ENCODE measurements around the gene E2F2. TPM values are rescaled to one million over a fixed set of nuclear protein-coding genes. Genes with fewer than 3 reads are reported as not detected.

The E2F2 gene
- total and polyA plus RNA-seq, 2 of the 4 experiments (the other 2 are of a cell fraction), result 0.36 to 0.51 TPM

GRCh38 chr1:23533246-23534023 lies 2.4 kb upstream of the E2F2 start:
- Histone ChIP-seq H3K79me1 (ENCODE audit: low read depth in 1 of 2, low read length in 2 of 2) (0 out of 4 replicates have a peak, but pooled peaks cover 0 to 7% of the 10 kb centered on the region in 2 experiments), H3K4me3 (ENCODE audit: insufficient read depth, low read depth, low read length) (no peak overlapping the region), H3K23ac (ENCODE audit: low read depth, low read length) (no peak overlapping the region), H3K9me3 (ENCODE audit: control insufficient read depth, insufficient read depth, low read length) (no peaks in the 10 kb centered on the region), H2BK15ac (ENCODE audit: low read depth, low read length) (no peak overlapping the region), H3K27me3 (ENCODE audit: control insufficient read depth, insufficient read depth, low read length) (no peaks in the 10 kb centered on the region), H4K8ac (ENCODE audit: low read depth in 2 of 2, low read length in 2 of 2) (no peak overlapping the region), H2AK9ac (replicated peaks; ENCODE audit: low read depth, low read length, poor library complexity) (no peak overlapping the region), H2BK20ac (ENCODE audit: low read depth, low read length) (no peak overlapping the region), H3K9me1 (ENCODE audit: insufficient read depth, low read length) (no peaks in the 10 kb centered on the region), H4K20me1 (ENCODE audit: insufficient read depth, low read length) (no peaks in the 10 kb centered on the region), H3K36me3 (ENCODE audit: control insufficient read depth, insufficient read depth, low read length) (no peaks in the 10 kb centered on the region), H2BK120ac (ENCODE audit: low read depth, low read length) (no peak overlapping the region), H3K18ac (ENCODE audit: low read depth, low read length) (no peak overlapping the region), H3K56ac (ENCODE audit: extremely low read depth, insufficient read depth, low read length) (no peak overlapping the region), H3K27ac (ENCODE audit: insufficient read depth, low read length) (no peak overlapping the region), H2BK5ac (ENCODE audit: low read depth, low read length, poor library complexity, severe bottlenecking) (no peak overlapping the region), H2AK5ac (ENCODE audit: low read depth, low read length) (no peak overlapping the region), H4K5ac (ENCODE audit: low read depth, low read length) (no peak overlapping the region), H3K4me2 (ENCODE audit: low read depth, low read length) (no peak overlapping the region), H3K4ac (ENCODE audit: low read depth, low read length) (no peak overlapping the region), H3K14ac (replicated peaks; ENCODE audit: low read depth, low read length) (no peak overlapping the region), H4K91ac (ENCODE audit: insufficient read depth, low read depth, low read length) (no peak overlapping the region), H3K4me1 (ENCODE audit: control insufficient read depth, insufficient read depth, low read length) (peaks cover 7% of the 10 kb centered on the region; the same call in 1 of the 2 replicates), H2AFZ (replicated peaks; ENCODE audit: low read length, poor library complexity) (no peak overlapping the region), H3K9ac (ENCODE audit: low read depth, low read length) (no peak overlapping the region)
- ATAC-seq (ENCODE audit: low read depth) (no peak), DNase-seq (no peak)
- dilution Hi-C loops (cut with HindIII; ENCODE audit: low sequenced_read_pairs, unreplicated experiment) (no loop called here), in situ Hi-C loops (cut with MboI; ENCODE audit: low sequenced_read_pairs) (loop anchor here (10.0 kb wide), 1 partner anchor 559 kb away; the partner anchor contains the start of gene LACTBL1), intact Hi-C loops (cut with micrococcal nuclease) (loop anchor here (5.0 to 10.0 kb wide), 2 partner anchors 191 to 349 kb away; partner anchors contain the start of gene HNRNPR)
- TF ChIP-seq SMC3 (IDR thresholded peaks at IDR 0.05; ENCODE audit: low read depth, low read length) (no peak), MAZ (IDR thresholded peaks at IDR 0.05; ENCODE audit: borderline replicate concordance, low read depth, low read length) (no peak), MAFK (IDR thresholded peaks at IDR 0.05; ENCODE audit: low read depth, low read length) (no peak), POLR2A (IDR thresholded peaks at IDR 0.05; ENCODE audit: low read depth, low read length) (no peak)
- CTCF ChIA-PET, result no interaction called here
- 100% methylated on average over 3 of the region's 6 CpGs; no CpG with 5 or more reads in 1 of the 2 experiments for WGBS, 2 experiments (ENCODE audit: extremely low coverage in 2 of 2, insufficient read length in 1 of 2)
- POLR2A ChIA-PET (ENCODE audit: unreplicated experiment), result no interaction called here
- BruUV-seq (replicated peaks), result no TSS peak

Measured in IMR-90 (cell line).